Kidney epithelial cell (primary cell): Measurements from ENCODE around the gene GTF2IRD1. TPM values are rescaled to one million over a fixed set of nuclear protein-coding genes. Genes with fewer than 3 reads are reported as not detected.

Experiments used
- DNase-seq: peaks from one replicate; pipeline ENCODE4 v3.0.0-alpha.2; 2010; ENCODE audit warnings: low read depth
- H3K27me3 ChIP-seq: 2 replicates; pipeline ENCODE4 v1.6.0; 2011; ENCODE audit warnings: low read length; ENCODE audit not compliant: control insufficient read depth, insufficient read depth
- H3K36me3 ChIP-seq: 2 replicates; pipeline ENCODE4 v1.5.1; 2011; ENCODE audit warnings: low read length; ENCODE audit not compliant: control insufficient read depth, insufficient read depth
- H3K4me3 ChIP-seq: 2 replicates; pipeline ENCODE4 v1.5.1; 2011; ENCODE audit warnings: low read depth, mild to moderate bottlenecking, control low read depth, low read length
- total RNA-seq: library from RNA; depleted of rRNA; stranded (reverse); fragments of >200 nt; gene quantifications from 2 replicates; pipeline ENCODE4 v1.2.3, GENCODE V29; 2015
- TF ChIP-seq, protein P1 (sequence below): IDR thresholded peaks from 2 replicates; pipeline ENCODE4 v1.5.1; 2011; ENCODE audit warnings: mild to moderate bottlenecking, moderate library complexity, low read length, control low read depth, inconsistent platforms; ENCODE audit not compliant: insufficient read depth, poor library complexity, severe bottlenecking

The GTF2IRD1 gene
- total RNA-seq, 1 donor from 2014 or later: 36.8 TPM

- H3K4me3 ChIP-seq: no peak overlapping the region
- no peaks in the 10 kb centered on the region for H3K27me3 ChIP-seq
- DNase-seq: no peak
- no peaks in the 10 kb centered on the region for H3K36me3 ChIP-seq
- TF ChIP-seq, protein P1, sequence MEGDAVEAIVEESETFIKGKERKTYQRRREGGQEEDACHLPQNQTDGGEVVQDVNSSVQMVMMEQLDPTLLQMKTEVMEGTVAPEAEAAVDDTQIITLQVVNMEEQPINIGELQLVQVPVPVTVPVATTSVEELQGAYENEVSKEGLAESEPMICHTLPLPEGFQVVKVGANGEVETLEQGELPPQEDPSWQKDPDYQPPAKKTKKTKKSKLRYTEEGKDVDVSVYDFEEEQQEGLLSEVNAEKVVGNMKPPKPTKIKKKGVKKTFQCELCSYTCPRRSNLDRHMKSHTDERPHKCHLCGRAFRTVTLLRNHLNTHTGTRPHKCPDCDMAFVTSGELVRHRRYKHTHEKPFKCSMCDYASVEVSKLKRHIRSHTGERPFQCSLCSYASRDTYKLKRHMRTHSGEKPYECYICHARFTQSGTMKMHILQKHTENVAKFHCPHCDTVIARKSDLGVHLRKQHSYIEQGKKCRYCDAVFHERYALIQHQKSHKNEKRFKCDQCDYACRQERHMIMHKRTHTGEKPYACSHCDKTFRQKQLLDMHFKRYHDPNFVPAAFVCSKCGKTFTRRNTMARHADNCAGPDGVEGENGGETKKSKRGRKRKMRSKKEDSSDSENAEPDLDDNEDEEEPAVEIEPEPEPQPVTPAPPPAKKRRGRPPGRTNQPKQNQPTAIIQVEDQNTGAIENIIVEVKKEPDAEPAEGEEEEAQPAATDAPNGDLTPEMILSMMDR: no peak
Measured at GRCh38 chr7:74606909-74607510, 153.3 kb downstream of the GTF2IRD1 start.

DNA sequence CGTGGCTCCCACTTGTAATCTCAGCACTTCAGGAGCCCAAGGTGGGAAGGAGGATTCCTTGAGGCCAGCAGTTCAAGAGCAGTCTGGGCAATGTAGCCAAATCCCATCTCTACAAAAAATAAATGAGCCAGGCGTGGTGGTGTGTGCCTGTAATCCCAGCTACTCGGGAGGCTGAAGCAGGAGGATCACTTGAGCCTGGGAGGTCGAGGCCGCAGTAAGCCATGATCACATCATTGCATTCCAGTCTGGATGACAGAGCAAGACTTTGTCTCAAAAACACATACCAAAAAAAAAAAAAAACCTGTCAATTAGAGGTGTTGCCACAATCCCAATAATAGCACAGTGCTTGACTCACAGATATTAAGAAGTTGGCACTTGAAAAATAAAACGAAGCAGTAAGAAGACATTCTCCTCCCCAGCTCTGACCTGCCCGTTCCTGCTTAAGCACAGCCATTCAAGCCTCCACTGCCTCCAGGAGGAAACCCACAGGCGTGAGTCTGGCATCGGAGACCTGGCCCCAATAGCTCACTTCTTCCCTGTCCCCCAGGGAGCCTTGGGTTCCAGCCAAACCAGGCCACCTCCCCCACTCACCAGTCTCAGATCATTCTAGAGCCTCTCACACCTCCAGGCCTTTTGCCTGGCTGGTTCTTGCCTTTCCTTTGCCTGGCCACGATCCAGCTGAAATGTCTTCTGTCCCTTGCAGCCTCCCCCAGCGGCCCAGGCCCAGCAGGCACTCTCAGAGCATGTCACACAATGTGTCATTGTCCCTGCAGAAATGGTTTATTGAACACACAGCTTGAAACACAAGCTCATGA, 158.5 kb downstream of the GTF2IRD1 start:
- DNase-seq: no peak
- Histone ChIP-seq H3K36me3 (no peaks in the 10 kb centered on the region), H3K4me3 (no peak overlapping the region), H3K27me3 (no peaks in the 10 kb centered on the region)
- TF ChIP-seq, protein P1: no peak

- TF ChIP-seq, protein P1: no peak
- no peaks in the 10 kb centered on the region for H3K27me3 ChIP-seq
- no peak overlapping the region for H3K4me3 ChIP-seq
- H3K36me3 ChIP-seq: no peaks in the 10 kb centered on the region
- no peak for DNase-seq
Measured at GRCh38 chr7:74615933-74616780, 162.5 kb downstream of the GTF2IRD1 start.

- no peaks in the 10 kb centered on the region for H3K27me3 ChIP-seq
- TF ChIP-seq, protein P1: no peak
- no peak for DNase-seq
- H3K36me3 ChIP-seq: no peaks in the 10 kb centered on the region
- H3K4me3 ChIP-seq: no peak overlapping the region
Measured at GRCh38 chr7:74617180-74617744, 163.6 kb downstream of the GTF2IRD1 start.

GRCh38 chr7:74619235-74619860, 165.6 kb downstream of the GTF2IRD1 start:
- TF ChIP-seq, protein P1: no peak
- no peak for DNase-seq
- H3K27me3 ChIP-seq: no peaks in the 10 kb centered on the region
- H3K4me3 ChIP-seq: no peak overlapping the region
- H3K36me3 ChIP-seq: no peaks in the 10 kb centered on the region
